ENCODE measurements around the gene KRTAP5-2. TPM values are rescaled to one million over a fixed set of nuclear protein-coding genes. Genes with fewer than 3 reads are reported as not detected.

Gene KRTAP5-2
- total and polyA plus RNA-seq, 11 donors, result not detected

- intact Hi-C loops (cut with DNase I), result no loop called here
- WGBS, 4 donors, result 95 to 96% (median 95%) methylated on average over 13 to 20 of the region's 20 CpGs
- H3K36me3 ChIP-seq, result no peaks in the 10 kb centered on the region
- no peaks in the 10 kb centered on the region for H3K9me3 ChIP-seq
- no peak overlapping the region for H3K4me3 ChIP-seq
- DNase-seq (no peak), ATAC-seq (no peak)
- peaks cover 0 to 20% (median 7%) of the 10 kb centered on the region in 12 donors for H3K4me1 ChIP-seq
- TF ChIP-seq CTCF (IDR thresholded peaks at IDR 0.05), result no peak
- no peak for TF ChIP-seq POLR2A (IDR thresholded peaks at IDR 0.05)
- no peak overlapping the region for H3K27ac ChIP-seq
- H3K27me3 ChIP-seq, result peaks cover 0 to 16% (median 0%) of the 10 kb centered on the region in 9 donors
Measured at GRCh38 chr11:1643146-1643690, 45.1 kb upstream of the KRTAP5-2 start.

- TF ChIP-seq CTCF (IDR thresholded peaks at IDR 0.05) (no peak), POLR2A (IDR thresholded peaks at IDR 0.05) (no peak)
- Histone ChIP-seq H3K27ac (no peak overlapping the region), H3K4me1 (peaks cover 0 to 20% (median 7%) of the 10 kb centered on the region in 12 donors), H3K36me3 (no peaks in the 10 kb centered on the region), H3K9me3 (no peaks in the 10 kb centered on the region), H3K4me3 (no peak overlapping the region), H3K27me3 (peaks cover 0 to 16% (median 0%) of the 10 kb centered on the region in 9 donors)
- WGBS, 4 donors, result 79 to 85% (median 84%) methylated on average over 19 to 29 of the region's 29 CpGs
- DNase-seq, result no peak
- intact Hi-C loops (cut with DNase I), result no loop called here
- ATAC-seq, result peak in 1 of 4 donors; percentile 12
Measured at GRCh38 chr11:1642288-1643145, 44.4 kb upstream of the KRTAP5-2 start.

- Histone ChIP-seq H3K27ac (no peak overlapping the region), H3K27me3 (peaks cover 0 to 16% (median 0%) of the 10 kb centered on the region in 9 donors), H3K4me3 (no peak overlapping the region), H3K9me3 (no peaks in the 10 kb centered on the region), H3K4me1 (peaks cover 0 to 20% (median 7%) of the 10 kb centered on the region in 12 donors), H3K36me3 (no peaks in the 10 kb centered on the region)
- no peak for ATAC-seq
- TF ChIP-seq POLR2A (IDR thresholded peaks at IDR 0.05), result no peak
- WGBS, 4 donors, result 89 to 94% (median 90%) methylated on average over 14 to 15 of the region's 15 CpGs
- no peak for DNase-seq
- intact Hi-C loops (cut with DNase I), result no loop called here
Measured at GRCh38 chr11:1641096-1641495, 43.0 kb upstream of the KRTAP5-2 start.

GRCh38 chr11:1640076-1640946, 42.2 kb upstream of the KRTAP5-2 start:
- peak overlapping the region in 4 of 12 donors; percentile 22 to 76 (median 72) for H3K27ac ChIP-seq
- TF ChIP-seq POLR2A (IDR thresholded peaks at IDR 0.05), result no peak
- TF ChIP-seq CTCF (IDR thresholded peaks at IDR 0.05), result peak; percentile 53 to 84 (median 74)
- 50 to 70% (median 56%) methylated on average over 27 to 32 of the region's 32 CpGs for WGBS, 4 donors

More at GRCh38 chr11:1640076-1640946, 42.2 kb upstream of the KRTAP5-2 start:
- no peak for DNase-seq
- intact Hi-C loops (cut with DNase I), result no loop called here
- H3K9me3 ChIP-seq, result no peaks in the 10 kb centered on the region
- peaks cover 0 to 20% (median 7%) of the 10 kb centered on the region in 12 donors for H3K4me1 ChIP-seq
- peaks cover 0 to 16% (median 0%) of the 10 kb centered on the region in 9 donors for H3K27me3 ChIP-seq
- ATAC-seq, result peak in 3 of 4 donors; percentile 38 to 44 (median 40)
- no peak overlapping the region for H3K4me3 ChIP-seq
- no peaks in the 10 kb centered on the region for H3K36me3 ChIP-seq

Data from heart left ventricle (tissue), 16 donors.